GM21786 (cell line): ENCODE data around the gene ASPSCR1.
A peak's percentile ranks its signal among the peaks of the same experiment; 100 is the strongest.

Experiments used
- ATAC-seq: cut with Tn5 transposase; IDR thresholded peaks from one replicate; pipeline ENCODE4 v1.9.1; 2021; ENCODE audit not compliant: unreplicated experiment

The ASPSCR1 gene

DNA sequence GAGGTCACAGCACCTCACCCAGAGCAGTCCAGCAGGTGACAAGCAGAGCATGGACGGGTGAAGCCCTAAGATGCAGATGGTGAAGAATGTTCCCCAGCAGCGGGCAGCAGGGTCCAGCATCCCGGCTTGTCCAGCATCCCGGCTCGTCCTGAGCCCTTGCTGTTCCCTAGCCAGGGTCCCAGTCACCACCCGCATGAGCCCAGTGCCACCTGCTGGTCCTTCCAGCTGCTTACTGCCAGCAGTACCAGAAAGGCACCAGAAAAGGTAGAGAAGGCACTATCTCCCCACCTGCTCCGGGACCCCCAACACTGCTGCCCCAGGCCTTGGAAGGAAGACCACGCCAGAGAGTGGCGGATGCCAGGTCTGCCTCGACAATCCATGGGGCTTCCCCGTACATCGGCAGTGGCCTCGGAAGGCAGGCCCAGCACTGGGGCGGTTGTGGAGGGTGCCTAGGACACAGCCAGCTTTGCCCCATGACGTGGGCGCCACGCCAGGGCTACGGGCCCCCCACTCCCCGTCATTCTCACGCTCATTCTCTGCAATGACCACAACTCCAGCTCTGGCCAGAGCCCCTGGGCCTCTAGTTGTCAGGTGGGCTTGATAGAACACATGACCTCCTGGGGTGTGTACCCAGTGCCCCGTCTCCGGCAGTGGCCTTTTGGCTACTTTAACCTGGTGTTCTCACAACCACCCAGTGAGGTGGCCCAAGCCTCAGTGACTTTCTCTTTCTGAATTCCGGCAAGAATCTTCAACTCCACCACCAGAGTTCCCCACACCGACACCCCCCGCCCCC is 43.9 kb downstream of the ASPSCR1 start:
- ATAC-seq = no peak

DNA sequence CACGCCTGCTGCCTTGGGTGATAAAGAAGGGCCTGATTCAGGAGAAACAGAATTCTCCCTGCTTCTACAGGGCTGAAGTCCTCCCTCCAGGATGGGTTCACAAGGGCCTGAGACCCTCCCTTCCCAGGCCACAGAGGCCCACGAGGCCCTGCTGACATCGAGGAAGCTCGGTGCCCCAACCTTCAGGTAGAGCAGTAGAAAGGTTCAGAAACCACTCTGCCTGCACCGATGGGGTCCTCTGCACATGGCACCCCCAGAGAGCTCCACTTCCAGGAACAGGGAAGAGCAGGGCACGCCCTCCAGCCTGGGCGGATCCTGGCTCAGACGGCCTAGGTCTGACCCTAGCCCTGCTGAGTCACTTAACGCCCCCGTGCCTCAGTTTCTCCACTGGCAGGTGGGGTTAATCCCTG is 44.5 kb downstream of the ASPSCR1 start:
- no peak for ATAC-seq

DNA sequence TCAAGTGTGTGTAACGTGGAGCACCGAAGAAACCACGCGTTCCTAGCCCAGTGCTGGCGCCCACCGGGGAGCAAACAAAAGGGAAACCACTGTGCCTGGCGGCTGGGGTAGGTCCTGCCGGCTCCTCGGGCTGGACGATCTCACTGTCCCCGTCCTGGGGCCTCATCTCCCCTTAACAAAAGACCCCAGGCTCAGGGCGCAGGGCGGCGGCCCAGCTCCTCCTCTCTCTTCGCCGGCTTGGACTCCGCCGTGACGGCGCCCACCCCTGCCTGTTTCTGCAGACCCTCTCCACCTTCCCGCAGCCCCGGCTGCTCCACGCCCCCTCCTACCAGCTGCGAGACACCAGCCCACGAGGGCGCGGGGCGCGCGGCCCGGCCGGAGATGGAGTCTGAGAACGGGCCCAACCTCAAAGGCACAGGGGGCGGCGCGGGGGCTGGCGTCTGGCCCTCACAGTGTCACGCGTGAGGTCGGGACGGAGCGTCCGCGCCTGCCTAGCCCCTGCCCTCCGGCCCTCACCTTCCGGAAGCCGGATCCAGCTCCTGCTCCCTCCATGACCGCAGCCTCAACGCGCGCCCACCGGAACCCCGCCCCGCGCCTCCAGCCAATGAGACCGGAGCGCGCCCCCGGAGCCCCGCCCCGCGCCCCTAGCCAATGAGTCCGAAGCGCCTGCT is 45.0 kb downstream of the ASPSCR1 start, which contains the start of gene CENPX:
TSS of gene CENPX (minus strand) at position 569 of the 671 bp plus-strand sequence. CDS start at position 552, 17 bp downstream.
- ATAC-seq = no peak

DNA sequence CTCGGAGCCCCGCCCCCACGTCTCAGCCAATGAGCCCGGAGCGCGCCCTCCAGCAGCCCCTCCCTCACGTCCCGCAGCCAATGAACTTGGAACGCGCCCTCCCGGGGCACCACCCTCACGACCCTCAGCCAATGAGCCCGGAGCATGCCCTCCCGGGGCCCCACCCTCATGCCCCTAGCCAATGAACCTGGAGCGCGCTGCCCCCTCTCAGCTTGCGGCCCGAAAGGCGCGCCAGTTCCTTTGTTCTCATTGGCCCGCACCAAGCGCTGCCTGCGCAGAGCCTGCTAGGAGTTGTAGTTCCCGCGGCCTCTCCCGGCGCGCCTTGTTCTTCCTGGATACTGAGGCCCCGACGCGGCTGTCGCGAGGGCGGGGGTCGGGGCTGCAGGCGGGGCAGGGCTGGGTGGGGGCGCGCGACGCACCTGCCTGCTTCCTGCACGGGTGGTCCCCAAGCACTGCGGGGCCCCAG is 45.6 kb downstream of the ASPSCR1 start, which contains the start of gene LRRC45:
TSS of gene LRRC45 (plus strand) at position 325 of the 466 bp plus-strand sequence. CDS start 339 bp downstream, outside the sequence.
- ATAC-seq = peak; percentile 86

DNA sequence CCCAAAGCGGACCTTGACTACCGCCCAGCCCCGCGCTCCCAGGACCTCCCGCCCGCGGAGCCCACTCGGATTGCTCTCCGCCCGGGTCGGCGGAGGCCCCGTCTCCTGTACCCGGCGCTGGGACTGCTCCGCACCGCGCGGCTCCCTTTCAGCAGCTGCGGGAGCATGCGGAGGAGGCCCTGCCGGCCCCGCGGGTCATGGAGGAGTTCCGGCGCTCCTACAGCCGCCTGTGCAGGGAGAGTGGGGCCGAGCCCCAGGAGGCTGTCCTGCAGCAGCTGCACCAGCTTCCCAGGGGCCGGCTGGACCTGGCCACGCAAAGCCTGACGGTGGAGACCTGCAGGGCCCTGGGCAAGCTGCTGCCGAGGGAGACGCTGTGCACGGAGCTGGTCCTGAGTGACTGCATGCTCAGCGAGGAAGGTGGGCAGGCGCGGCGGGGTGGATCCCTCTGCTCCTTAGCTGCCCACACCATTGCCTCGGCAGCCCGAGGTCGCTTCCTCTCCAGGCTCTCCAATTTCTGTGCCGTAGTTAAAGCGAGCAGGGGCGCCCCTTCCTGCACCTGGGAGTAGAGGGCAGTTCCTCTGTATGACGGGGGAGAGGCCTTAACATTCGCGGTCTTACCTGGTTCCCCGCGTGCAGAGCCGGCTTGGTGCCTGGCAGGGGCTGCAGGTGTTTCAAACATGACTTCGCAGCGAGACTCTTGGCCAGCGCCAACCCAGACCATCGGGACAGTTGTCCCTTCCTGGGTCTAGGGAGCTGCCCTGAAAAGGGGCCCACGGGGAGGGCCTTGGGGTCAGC is 46.2 kb downstream of the ASPSCR1 start:
- ATAC-seq = no peak

DNA sequence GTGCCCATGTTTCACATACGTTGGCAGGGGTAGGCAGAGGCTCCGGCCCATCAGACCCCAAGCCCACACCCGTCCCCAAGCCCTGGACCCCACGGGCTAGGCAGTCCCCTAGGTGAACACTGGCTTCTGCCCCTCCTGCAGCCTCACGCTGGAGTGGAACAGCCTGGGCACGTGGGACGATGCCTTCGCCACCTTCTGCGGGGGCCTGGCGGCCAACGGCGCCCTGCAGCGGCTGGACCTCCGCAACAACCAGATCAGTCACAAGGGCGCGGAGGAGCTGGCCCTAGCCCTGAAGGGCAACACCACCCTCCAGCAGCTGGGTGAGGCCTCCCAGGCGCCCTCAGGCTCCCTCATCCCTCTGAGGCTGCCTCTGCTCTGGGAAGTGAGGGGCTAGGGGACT is 47.4 kb downstream of the ASPSCR1 start:
- no peak for ATAC-seq

DNA sequence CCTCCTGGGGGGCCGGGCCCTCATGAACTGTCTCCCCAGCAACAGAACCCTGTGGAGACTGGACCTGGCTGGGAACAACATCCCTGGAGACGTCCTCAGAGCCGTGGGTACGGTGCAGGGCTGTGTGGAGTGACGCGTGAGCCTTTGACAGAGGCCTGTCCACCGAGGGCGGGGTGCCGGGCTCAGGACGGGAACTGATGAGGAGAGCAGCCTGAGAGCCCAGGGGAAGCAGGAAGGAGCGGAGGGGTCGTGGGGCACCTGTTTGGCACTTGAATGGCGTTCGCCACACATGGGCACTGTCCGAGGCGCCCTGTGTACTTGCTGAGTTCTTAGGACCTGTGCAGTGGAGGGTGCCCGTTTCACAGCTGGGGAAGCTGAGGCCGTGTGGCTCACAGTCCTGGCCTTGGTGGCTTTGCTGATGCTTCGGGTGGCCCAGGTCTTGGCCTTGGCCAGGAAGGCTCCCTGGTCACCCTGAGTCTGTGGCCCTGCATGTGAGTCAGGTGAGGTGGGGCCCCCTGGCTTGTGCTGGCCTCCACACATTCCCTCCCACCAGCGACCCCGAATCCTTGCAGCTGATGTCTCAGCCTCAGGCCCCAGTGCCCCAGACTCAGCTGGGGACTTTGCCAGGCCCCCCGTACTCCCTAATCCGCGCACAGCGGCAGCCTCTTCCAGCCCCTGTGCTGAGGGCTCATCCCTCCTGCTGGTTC is 48.1 kb downstream of the ASPSCR1 start:
- no peak for ATAC-seq

DNA sequence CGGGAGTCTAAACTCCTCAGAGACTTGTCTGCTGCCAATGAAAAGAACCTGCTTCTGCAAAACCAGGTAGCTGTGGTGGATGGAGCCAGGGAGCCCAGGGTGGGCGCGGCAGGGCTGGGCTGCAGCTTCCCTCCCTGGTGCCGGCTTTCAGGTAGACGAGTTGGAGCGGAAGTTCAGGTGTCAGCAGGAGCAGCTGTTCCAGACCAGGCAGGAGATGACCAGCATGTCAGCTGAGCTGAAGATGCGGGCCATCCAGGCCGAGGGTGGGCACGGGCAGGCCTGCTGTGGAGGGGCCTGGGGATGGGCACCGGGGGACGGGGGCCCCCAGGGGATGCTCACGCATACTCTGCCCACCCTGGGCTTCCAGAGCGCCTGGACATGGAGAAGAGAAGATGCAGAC is 50.8 kb downstream of the ASPSCR1 start:
- ATAC-seq = no peak

DNA sequence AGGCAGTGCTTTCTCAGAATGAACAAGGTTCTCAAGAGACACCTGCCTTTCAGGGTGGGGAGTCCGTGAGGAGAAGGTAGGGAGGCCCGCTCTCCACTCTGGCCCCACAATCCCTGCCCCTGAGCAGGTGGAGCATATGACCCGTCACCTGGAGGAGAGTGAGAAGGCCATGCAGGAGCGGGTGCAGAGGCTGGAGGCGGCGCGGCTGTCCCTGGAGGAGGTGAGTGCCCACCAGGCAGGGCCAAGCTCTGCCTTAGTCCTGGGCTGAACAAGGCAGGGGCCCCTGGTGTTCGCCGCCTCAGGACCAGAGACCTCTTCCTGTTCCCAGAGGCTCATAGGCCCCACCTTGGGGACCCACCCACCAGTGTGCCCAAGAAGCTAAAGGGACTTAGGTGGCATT is 51.5 kb downstream of the ASPSCR1 start:
- ATAC-seq = no peak

DNA sequence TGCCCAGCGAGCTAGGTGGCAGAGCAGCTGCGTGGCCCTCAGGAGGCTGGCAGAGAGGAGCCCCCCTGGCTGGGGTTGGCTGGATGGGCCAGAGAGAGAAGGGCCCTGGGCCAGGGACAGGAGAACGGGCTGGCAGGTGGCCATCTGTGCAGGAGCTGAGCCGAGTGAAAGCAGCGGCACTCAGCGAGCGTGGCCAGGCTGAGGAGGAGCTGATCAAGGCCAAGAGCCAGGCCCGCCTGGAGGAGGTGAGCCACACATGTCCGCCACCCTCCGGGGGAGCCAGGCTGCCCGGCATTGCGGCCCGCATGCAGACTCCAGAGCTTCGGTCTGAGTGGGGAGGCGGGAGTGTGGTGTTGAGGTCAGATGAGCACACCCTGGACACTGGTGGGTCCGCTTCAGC is 52.0 kb downstream of the ASPSCR1 start:
- ATAC-seq = no peak

DNA sequence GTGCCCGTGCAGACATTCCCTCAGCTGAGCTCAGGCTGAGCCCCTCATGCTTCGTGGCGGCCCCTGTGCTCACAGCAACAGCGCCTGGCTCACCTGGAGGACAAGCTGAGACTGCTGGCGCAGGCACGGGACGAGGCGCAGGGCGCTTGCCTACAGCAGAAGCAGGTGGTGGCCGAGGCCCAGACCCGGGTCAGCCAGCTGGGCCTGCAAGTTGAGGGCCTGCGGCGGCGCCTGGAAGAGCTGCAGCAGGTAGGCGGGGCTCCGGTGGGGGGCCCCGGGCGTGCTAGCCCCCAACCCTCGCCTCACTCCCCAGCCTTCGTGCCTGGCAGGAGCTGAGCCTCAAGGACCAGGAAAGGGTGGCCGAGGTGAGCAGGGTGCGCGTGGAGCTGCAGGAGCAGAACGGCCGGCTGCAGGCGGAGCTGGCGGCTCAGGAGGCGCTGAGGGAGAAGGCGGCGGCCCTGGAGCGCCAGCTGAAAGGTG is 52.6 kb downstream of the ASPSCR1 start:
- ATAC-seq = no peak

DNA sequence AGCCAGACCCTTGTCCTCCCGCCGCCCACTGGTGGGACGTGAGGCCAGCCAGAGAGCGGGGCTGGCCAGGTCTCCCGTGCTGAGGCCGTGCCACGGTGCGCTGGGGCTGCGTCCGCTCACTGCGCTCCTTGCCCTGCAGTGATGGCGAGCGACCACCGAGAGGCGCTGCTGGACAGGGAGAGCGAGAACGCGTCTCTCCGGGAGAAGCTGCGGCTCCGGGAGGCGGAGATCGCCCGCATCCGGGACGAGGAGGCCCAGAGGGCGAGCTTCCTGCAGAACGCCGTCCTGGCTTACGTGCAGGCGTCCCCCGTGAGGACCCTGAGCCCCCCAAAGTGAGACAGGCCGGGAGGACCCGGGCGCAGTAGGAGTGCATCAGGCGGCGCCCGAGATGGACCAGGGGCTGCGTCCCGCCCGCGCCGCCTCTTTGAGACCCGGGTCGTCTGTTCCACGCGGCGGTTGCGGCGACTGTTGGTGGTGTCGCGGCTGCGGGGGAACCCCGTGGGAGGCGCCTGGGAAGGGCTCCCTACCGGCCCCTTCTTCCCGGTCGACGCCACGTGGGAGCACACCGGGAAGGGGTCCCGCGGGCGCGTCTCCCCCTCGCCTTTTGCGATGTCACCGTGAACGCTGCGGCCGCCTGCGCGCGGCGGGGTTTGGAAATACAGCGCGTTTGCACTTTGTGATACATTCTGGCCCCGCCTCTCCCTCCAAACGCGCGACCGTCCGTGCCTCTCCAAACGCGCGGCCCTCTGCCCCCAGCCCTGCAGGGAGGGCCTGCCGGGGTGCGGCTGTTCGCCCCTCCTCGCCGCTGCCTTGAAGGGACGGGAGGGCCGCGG is 53.3 kb downstream of the ASPSCR1 start:
- peak; percentile 43 for ATAC-seq

DNA sequence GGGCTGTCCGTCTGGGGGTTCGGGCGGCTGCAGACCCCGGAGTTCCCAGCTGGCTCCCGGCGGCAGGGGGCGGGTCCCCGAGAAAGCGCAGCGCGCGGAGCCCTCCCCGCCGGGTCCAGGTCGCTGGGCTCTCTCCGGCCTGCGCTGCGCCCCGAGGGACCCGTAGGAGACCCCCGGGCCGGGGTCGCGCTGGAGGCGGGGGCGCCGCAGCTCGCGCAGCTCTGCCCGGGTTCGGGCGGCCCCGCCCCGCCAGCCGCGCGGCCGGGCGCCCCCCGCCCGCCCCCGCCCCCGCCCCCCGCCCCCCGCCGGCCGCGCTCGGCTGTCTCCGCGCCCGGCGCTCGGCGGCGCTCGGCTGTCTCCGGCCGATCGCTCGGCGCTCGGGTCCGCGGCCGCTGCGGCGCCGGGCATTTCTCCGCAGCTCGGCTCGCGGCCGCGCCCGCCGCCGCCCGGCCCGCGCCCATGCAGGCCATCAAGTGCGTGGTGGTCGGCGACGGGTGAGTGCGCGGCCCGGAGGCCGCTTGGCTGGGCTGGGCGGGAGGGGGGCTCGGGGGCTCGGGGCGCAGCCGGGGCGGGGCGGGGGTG is 54.0 kb downstream of the ASPSCR1 start, which contains the start of gene RAC3:
TSS of gene RAC3 (plus strand) at position 376 of the 582 bp plus-strand sequence. CDS start at position 460, 84 bp downstream.
- ATAC-seq = no peak

DNA sequence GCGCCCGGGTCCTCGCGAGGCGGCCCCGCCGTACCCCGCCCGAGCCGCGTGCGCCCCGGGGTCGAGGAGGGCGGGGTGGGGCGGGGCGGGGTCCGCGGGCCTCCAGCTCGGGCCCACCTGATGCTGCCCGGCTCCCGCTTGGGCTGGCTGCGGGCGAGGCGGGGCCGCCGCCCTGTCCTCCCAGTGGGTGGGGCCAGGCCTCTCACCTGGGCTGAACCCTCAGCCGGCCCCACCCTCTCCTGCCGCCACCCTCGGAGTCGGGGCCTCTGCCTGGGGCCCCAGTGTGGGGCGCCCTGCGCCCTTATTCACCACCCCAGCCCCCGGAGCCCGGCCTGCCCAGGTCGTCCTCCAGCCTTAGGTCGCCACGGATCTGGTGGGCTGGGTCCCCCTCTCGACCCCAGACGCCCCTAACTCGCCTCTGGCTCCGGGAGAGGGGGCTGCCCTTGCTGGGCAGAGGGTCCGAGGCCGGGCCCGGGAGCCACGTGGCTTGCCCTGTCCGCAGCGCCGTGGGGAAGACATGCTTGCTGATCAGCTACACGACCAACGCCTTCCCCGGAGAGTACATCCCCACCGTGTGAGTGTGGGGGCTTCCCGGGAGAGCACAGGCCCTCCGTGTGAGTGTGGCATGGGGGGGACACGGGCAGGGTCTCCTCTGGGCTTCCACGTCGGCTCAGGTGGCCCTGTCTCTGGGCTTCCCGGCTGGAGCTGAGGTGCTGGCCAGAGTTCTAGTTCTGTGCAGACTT is 54.6 kb downstream of the ASPSCR1 start:
- ATAC-seq = no peak

DNA sequence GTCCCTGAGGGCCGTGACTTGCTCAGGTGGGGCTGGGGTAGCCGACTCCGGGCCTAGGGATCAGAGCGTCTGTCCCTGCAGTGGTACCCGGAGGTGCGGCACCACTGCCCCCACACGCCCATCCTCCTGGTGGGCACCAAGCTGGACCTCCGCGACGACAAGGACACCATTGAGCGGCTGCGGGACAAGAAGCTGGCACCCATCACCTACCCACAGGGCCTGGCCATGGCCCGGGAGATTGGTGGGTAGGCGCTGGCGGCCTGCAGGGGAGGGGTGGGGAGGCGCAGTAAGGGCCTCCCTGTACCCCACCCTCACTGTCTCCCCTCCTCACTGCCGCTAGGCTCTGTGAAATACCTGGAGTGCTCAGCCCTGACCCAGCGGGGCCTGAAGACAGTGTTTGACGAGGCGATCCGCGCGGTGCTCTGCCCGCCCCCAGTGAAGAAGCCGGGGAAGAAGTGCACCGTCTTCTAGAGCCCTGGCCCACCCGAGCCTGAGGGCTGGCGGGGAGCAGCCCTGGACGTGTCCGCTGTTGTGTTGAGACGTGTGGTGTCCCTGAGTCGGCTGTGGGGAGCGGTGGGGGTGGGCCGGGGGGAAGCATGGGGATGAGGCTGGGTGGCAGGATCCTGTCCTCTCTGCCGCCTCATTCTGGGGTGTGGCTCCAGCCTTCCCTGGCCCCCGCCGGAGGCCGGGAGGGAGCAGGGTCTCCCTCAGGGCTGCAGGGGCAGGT is 56.1 kb downstream of the ASPSCR1 start:
- ATAC-seq = no peak

DNA sequence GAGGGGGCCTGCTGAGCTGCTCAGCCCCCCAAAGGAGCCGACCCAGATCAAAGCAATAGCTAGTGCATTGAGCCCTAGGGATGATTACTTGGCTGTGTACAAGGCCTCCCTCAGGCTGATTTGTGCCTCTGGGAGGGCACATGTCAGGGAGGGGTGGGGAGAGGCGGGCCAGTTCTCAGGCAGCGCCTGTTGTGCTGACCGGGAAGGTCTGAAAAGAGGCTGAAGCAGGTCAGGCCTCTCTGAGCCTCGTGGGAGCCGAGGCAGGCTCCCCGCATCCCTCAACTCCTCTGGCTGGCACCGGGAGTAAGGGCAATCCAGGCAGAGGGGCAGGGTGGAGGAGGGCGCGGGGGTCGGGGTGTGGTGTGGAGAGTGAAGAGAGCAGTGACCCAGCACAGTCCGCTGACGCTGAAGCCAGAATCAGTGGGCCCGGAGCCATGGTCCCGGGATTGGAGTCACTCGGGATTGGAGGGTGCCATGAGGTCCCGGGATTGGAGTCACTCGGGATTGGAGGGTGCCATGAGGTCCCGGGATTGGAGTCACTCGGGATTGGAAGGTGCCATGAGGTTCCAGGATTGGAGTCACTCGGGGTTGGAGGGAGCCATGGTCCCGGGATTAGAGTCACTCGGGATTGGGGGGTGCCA is 57.1 kb downstream of the ASPSCR1 start:
- ATAC-seq = no peak

DNA sequence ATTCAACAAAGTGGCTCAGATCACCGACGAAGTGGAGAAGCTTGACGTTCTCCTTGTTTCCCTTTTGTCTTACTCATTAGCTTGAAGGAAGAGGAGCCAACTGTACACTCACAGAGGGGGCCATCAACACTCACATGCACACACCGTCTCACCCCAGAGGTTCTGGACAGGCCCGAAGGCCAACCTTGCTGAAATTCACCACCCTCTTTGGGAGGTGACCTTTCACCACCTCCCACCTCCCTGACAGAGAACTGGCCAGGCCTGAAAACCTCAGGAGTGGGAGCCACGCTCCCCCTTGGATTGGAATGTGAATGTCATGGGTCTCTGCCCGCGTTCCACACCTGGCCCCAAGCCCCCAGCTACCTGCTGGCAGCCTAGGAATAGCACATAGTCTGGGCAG is 58.1 kb downstream of the ASPSCR1 start:
- ATAC-seq = no peak
